GM23338 (cell line): Measurements from ENCODE around the gene ZNF681. TPM values are rescaled to one million over a fixed set of nuclear protein-coding genes. Genes with fewer than 3 reads are reported as not detected.

Experiments used
- ATAC-seq: fragments of 200-7000 bp; cut with Tn5 transposase; 3 replicates; pipeline ENCODE4 v1.9.1; 2020
- DNase-seq: peaks from one replicate; pipeline ENCODE4 v3.0.0-alpha.2; 2015; ENCODE audit warnings: low spot score
- H2AFZ ChIP-seq: fragments of 200-600 bp; sonication (generic); 2 replicates; pipeline ENCODE4 v1.8.0; 2016; ENCODE audit warnings: antibody characterized with exemption, mild to moderate bottlenecking, moderate library complexity
- H3F3A ChIP-seq: fragments of 200-600 bp; sonication (generic); replicated peaks from 2 replicates; pipeline ENCODE4 v1.8.0; 2017; ENCODE audit warnings: antibody characterized with exemption, mixed run types, low read depth
- H3K27ac ChIP-seq: fragments of 200-600 bp; sonication (generic); 2 replicates; pipeline ENCODE4 v1.6.1; 2016; ENCODE audit warnings: low read depth
- H3K27me3 ChIP-seq: fragments of 200-600 bp; sonication (generic); 2 replicates; pipeline ENCODE4 v1.8.0; 2016; ENCODE audit warnings: mild to moderate bottlenecking, mixed run types, moderate library complexity; ENCODE audit not compliant: insufficient read depth
- H3K36me3 ChIP-seq: fragments of 200-600 bp; sonication (generic); 2 replicates; pipeline ENCODE4 v1.8.0; 2016; ENCODE audit warnings: mild to moderate bottlenecking; ENCODE audit not compliant: insufficient read depth
- H3K4me1 ChIP-seq: fragments of 200-600 bp; sonication (generic); 2 replicates; pipeline ENCODE4 v1.8.0; 2016; ENCODE audit warnings: mild to moderate bottlenecking, moderate library complexity; ENCODE audit not compliant: insufficient read depth
- H3K4me2 ChIP-seq: fragments of 200-600 bp; sonication (generic); 2 replicates; pipeline ENCODE4 v1.7.1; 2017; ENCODE audit warnings: mixed run types
- H3K4me3 ChIP-seq: fragments of 200-600 bp; sonication (generic); 2 replicates; pipeline ENCODE4 v1.6.1; 2016; ENCODE audit warnings: mixed run types
- H3K79me2 ChIP-seq: fragments of 200-600 bp; sonication (generic); replicated peaks from 2 replicates; pipeline ENCODE4 v1.8.0; 2017; ENCODE audit warnings: mild to moderate bottlenecking; ENCODE audit not compliant: insufficient read depth
- H3K9me2 ChIP-seq: fragments of 200-600 bp; sonication (generic); 2 replicates; pipeline ENCODE4 v1.8.0; 2017; ENCODE audit not compliant: insufficient read depth
- H4K20me1 ChIP-seq: fragments of 200-600 bp; sonication (generic); replicated peaks from 2 replicates; pipeline ENCODE4 v1.8.0; 2017; ENCODE audit warnings: mild to moderate bottlenecking; ENCODE audit not compliant: insufficient read depth
- H3K27ac Mint-ChIP-seq: 2 replicates; pipeline ENCODE4 v1.8.0; 2020; ENCODE audit warnings: inconsistent platforms, mild to moderate bottlenecking, moderate library complexity, mixed read lengths
- H3K27me3 Mint-ChIP-seq: 3 replicates; pipeline ENCODE4 v1.8.0; 2022; ENCODE audit warnings: low read depth, mild to moderate bottlenecking, moderate library complexity, mixed read lengths, inconsistent platforms; ENCODE audit not compliant: insufficient read depth, poor library complexity
- H3K36me3 Mint-ChIP-seq: 3 replicates; pipeline ENCODE4 v1.8.0; 2021; ENCODE audit warnings: low read depth, mild to moderate bottlenecking, inconsistent platforms, moderate library complexity, mixed read lengths
- H3K4me1 Mint-ChIP-seq: 3 replicates; pipeline ENCODE4 v1.8.0; 2020; ENCODE audit warnings: mild to moderate bottlenecking, inconsistent platforms, mixed read lengths
- H3K4me3 Mint-ChIP-seq: 3 replicates; pipeline ENCODE4 v1.8.0; 2021; ENCODE audit warnings: moderate library complexity, mild to moderate bottlenecking, inconsistent platforms, mixed read lengths
- H3K9me3 Mint-ChIP-seq: 3 replicates; pipeline ENCODE4 v1.8.0; 2020; ENCODE audit warnings: moderate library complexity, mild to moderate bottlenecking, inconsistent platforms, mixed read lengths
- CREB1 ChIP-seq: fragments of 250-450 bp; sonication (Bioruptor Pico); IDR thresholded peaks from 2 replicates; pipeline ENCODE4 v1.5.0; 2020; ENCODE audit warnings: low read depth, mild to moderate bottlenecking, moderate library complexity
- CTCF ChIP-seq, 2 experiments: fragments of 200-600 bp in 1 of 2; sonication (generic) in 1 of 2; conservative IDR thresholded peaks; 2 replicates each; pipeline versions ENCODE4 v1.5.1 to v1.6.1; 2016 to 2017; ENCODE audit warnings: antibody characterized with exemption in 2 of 2, low read depth in 2 of 2, mild to moderate bottlenecking in 2 of 2, moderate library complexity in 1 of 2
- ETS1 ChIP-seq: IDR thresholded peaks from 2 replicates; pipeline ENCODE4 v1.6.1; 2016; ENCODE audit warnings: antibody characterized with exemption
- EZH2 ChIP-seq: fragments of 200-600 bp; sonication (generic); IDR thresholded peaks from one replicate; pipeline ENCODE4 v1.8.0; 2017; ENCODE audit warnings: antibody characterized with exemption, mild to moderate bottlenecking, low read depth; ENCODE audit not compliant: unreplicated experiment
- EZH2phosphoT487 ChIP-seq: fragments of 200-600 bp; sonication (generic); IDR thresholded peaks from one replicate; pipeline ENCODE4 v1.8.1; 2018; ENCODE audit warnings: antibody characterized with exemption; ENCODE audit not compliant: unreplicated experiment
- JUNB ChIP-seq: IDR thresholded peaks from one replicate; pipeline ENCODE4 v1.6.1; 2016; ENCODE audit warnings: antibody characterized with exemption; ENCODE audit not compliant: unreplicated experiment
- NANOG ChIP-seq: IDR thresholded peaks from 2 replicates; pipeline ENCODE4 v1.6.1; 2016; ENCODE audit warnings: antibody characterized with exemption, borderline replicate concordance
- POLR2AphosphoS5 ChIP-seq: IDR thresholded peaks from 2 replicates; pipeline ENCODE4 v1.6.1; 2016; ENCODE audit warnings: antibody characterized with exemption, low read depth
- REST ChIP-seq: IDR thresholded peaks from one replicate; pipeline ENCODE4 v1.6.1; 2018; ENCODE audit warnings: antibody characterized with exemption; ENCODE audit not compliant: unreplicated experiment
- STAT1 ChIP-seq: IDR thresholded peaks from one replicate; pipeline ENCODE4 v1.6.1; 2016; ENCODE audit warnings: antibody characterized with exemption; ENCODE audit not compliant: unreplicated experiment
- ZNF114 ChIP-seq: fragments of 250-450 bp; sonication (Bioruptor Pico); IDR thresholded peaks from 2 replicates; pipeline ENCODE4 v1.5.0; 2020; ENCODE audit warnings: mild to moderate bottlenecking, moderate library complexity
- ZNF331 ChIP-seq: fragments of 250-450 bp; sonication (Bioruptor Pico); IDR thresholded peaks from 2 replicates; pipeline ENCODE4 v1.5.0; 2020; ENCODE audit warnings: low read depth, mild to moderate bottlenecking, moderate library complexity
- ZNF462 ChIP-seq: fragments of 250-450 bp; sonication (Bioruptor Pico); IDR thresholded peaks from 2 replicates; pipeline ENCODE4 v1.5.0; 2020; ENCODE audit warnings: mild to moderate bottlenecking, moderate library complexity
- polyA plus RNA-seq: library from polyadenylated mRNA; unstranded; fragments of >200 nt; fragmentation: Nextera tagmentation; extraction: Ambion mirVana; gene quantifications from 2 replicates; pipeline ENCODE4 v1.2.1, GENCODE V29; 2016
- total RNA-seq: library from RNA; depleted of rRNA; stranded (reverse); fragments of >200 nt; shearing (Covaris generic); gene quantifications from 2 replicates; pipeline ENCODE4 v1.2.3, GENCODE V29; 2014

The ZNF681 gene
- total and polyA plus RNA-seq, 2 experiments from 2014 or later = 9.4 to 25.1 TPM

GRCh38 chr19:23770672-23771250 is 12.1 kb upstream of the ZNF681 start:
- H4K20me1 ChIP-seq = peaks cover 74% of the 10 kb centered on the region
- peaks cover 2% of the 10 kb centered on the region; the same call in 1 of the 2 replicates for H3K4me1 ChIP-seq

More at GRCh38 chr19:23770672-23771250, 12.1 kb upstream of the ZNF681 start:
- Mint-ChIP-seq H3K36me3 (peaks cover 46% of the 10 kb centered on the region), H3K9me3 (no peaks in the 10 kb centered on the region), H3K4me1 (peaks cover 6% of the 10 kb centered on the region; the same call in 2 of the 3 replicates), H3K4me3 (no peak overlapping the region), H3K27ac (peak overlapping the region; percentile 9; the same call in 1 of the 2 replicates), H3K27me3 (no peaks in the 10 kb centered on the region)
- Histone ChIP-seq H3F3A (no peaks in the 10 kb centered on the region), H3K4me2 (no peak overlapping the region), H3K79me2 (peaks cover 97% of the 10 kb centered on the region), H3K4me3 (no peak overlapping the region), H3K27ac (no peak overlapping the region), H3K36me3 (peaks cover 5% of the 10 kb centered on the region), H3K27me3 (no peaks in the 10 kb centered on the region), H2AFZ (no peak overlapping the region), H3K9me2 (no peaks in the 10 kb centered on the region)
- TF ChIP-seq EZH2phosphoT487 = no peak
- TF ChIP-seq EZH2 = no peak
- no peak for TF ChIP-seq CTCF (conservative IDR thresholded peaks at IDR 0.05; ENCODE audit: low read depth in 2 of 2)
- TF ChIP-seq ETS1 = no peak
- TF ChIP-seq REST = no peak
- no peak for TF ChIP-seq ZNF114 (CRISPR knock-in tag)
- TF ChIP-seq ZNF462 (CRISPR knock-in tag) = no peak
- no peak for TF ChIP-seq NANOG
- TF ChIP-seq STAT1 = no peak
- no peak for TF ChIP-seq CREB1 (CRISPR knock-in tag)
- TF ChIP-seq ZNF331 = no peak
- TF ChIP-seq JUNB = no peak
- TF ChIP-seq POLR2AphosphoS5 = no peak
- DNase-seq = no peak
- no peak for ATAC-seq
